Tibial nerve (tissue), 3 donors: Measurements from ENCODE around the gene BTD.

ENCODE experiments used
- POLR2A ChIP-seq, 2 donors: fragments of 450-650 bp; IDR thresholded peaks; one replicate each; pipeline ENCODE4 v1.6.1; 2017; ENCODE audit warnings: antibody characterized with exemption in 2 of 2, mild to moderate bottlenecking in 2 of 2, moderate library complexity in 2 of 2
- TF ChIP-seq, protein P1 (sequence below), 5 experiments: fragments of 200-600 bp in 3 of 5; fragments of 450-650 bp in 2 of 5; sonication (generic) in 3 of 5; IDR thresholded peaks; one replicate each; pipeline ENCODE4 v1.5.1; 2016 to 2019; ENCODE audit warnings: antibody characterized with exemption in 5 of 5, mild to moderate bottlenecking in 3 of 5, moderate library complexity in 2 of 5

DNA sequence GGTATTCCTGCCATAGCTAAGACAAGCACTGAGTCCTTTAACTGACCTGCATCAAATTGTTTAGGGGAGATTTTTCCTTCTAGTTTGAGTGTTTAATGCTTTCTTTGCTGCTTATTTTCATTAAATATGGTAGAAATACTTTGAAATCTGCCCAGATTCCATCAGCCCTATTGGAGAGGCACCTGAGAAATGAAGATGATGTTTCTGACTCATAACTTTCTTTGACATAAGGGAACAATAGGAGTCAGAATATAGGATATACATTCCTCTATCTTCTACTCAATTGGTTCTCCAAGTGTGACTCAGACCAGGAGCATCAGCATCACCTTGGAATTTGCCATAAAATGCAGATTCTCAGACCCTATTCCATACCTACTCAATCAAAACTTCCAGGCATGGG is 27.4 kb downstream of the BTD start:
- TF ChIP-seq, protein P1, sequence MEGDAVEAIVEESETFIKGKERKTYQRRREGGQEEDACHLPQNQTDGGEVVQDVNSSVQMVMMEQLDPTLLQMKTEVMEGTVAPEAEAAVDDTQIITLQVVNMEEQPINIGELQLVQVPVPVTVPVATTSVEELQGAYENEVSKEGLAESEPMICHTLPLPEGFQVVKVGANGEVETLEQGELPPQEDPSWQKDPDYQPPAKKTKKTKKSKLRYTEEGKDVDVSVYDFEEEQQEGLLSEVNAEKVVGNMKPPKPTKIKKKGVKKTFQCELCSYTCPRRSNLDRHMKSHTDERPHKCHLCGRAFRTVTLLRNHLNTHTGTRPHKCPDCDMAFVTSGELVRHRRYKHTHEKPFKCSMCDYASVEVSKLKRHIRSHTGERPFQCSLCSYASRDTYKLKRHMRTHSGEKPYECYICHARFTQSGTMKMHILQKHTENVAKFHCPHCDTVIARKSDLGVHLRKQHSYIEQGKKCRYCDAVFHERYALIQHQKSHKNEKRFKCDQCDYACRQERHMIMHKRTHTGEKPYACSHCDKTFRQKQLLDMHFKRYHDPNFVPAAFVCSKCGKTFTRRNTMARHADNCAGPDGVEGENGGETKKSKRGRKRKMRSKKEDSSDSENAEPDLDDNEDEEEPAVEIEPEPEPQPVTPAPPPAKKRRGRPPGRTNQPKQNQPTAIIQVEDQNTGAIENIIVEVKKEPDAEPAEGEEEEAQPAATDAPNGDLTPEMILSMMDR (IDR thresholded peaks at IDR 0.05), result no peak
- TF ChIP-seq POLR2A (IDR thresholded peaks at IDR 0.05), result no peak
